ENCODE measurements around the gene ABLIM2. TPM values are rescaled to one million over a fixed set of nuclear protein-coding genes. Genes with fewer than 3 reads are reported as not detected.

ABLIM2 gene
- total and polyA plus RNA-seq, 2 experiments from 2014 or later = 1.5 to 4.3 TPM

DNA sequence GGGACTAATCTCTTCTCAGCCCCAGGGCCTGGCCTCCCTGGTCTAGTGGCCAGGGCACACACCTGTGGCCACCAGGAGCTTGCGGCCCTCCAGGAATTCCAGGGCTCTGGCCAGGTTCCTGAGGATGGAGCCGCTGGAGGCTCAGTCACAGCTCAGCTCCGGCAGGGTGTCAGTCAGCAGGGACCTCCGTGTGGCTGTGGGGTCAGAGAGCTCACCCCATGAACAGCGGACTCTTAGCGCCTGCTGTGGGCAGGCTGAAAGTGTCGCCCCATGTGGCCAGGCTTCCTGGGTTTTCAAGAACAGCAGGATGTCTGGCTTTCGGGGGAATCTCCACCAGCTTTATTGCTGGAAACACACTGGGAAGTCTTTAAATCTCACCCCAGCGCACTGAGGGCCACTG, 21.2 kb upstream of the ABLIM2 start:
- TF ChIP-seq CREB1 (CRISPR knock-in tag; IDR thresholded peaks at IDR 0.05; ENCODE audit: low read depth) = no peak
- TF ChIP-seq EZH2 (IDR thresholded peaks at IDR 0.05; ENCODE audit: low read depth, unreplicated experiment) = no peak
- no peak for TF ChIP-seq JUNB (IDR thresholded peaks at IDR 0.05; ENCODE audit: unreplicated experiment)
- TF ChIP-seq ZNF331 (CRISPR knock-in tag; IDR thresholded peaks at IDR 0.05; ENCODE audit: low read depth) = no peak
- TF ChIP-seq, protein P1, sequence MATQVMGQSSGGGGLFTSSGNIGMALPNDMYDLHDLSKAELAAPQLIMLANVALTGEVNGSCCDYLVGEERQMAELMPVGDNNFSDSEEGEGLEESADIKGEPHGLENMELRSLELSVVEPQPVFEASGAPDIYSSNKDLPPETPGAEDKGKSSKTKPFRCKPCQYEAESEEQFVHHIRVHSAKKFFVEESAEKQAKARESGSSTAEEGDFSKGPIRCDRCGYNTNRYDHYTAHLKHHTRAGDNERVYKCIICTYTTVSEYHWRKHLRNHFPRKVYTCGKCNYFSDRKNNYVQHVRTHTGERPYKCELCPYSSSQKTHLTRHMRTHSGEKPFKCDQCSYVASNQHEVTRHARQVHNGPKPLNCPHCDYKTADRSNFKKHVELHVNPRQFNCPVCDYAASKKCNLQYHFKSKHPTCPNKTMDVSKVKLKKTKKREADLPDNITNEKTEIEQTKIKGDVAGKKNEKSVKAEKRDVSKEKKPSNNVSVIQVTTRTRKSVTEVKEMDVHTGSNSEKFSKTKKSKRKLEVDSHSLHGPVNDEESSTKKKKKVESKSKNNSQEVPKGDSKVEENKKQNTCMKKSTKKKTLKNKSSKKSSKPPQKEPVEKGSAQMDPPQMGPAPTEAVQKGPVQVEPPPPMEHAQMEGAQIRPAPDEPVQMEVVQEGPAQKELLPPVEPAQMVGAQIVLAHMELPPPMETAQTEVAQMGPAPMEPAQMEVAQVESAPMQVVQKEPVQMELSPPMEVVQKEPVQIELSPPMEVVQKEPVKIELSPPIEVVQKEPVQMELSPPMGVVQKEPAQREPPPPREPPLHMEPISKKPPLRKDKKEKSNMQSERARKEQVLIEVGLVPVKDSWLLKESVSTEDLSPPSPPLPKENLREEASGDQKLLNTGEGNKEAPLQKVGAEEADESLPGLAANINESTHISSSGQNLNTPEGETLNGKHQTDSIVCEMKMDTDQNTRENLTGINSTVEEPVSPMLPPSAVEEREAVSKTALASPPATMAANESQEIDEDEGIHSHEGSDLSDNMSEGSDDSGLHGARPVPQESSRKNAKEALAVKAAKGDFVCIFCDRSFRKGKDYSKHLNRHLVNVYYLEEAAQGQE (IDR thresholded peaks at IDR 0.05; ENCODE audit: unreplicated experiment) = no peak
- TF ChIP-seq STAT1 (IDR thresholded peaks at IDR 0.05; ENCODE audit: unreplicated experiment) = no peak
- TF ChIP-seq, protein P2, sequence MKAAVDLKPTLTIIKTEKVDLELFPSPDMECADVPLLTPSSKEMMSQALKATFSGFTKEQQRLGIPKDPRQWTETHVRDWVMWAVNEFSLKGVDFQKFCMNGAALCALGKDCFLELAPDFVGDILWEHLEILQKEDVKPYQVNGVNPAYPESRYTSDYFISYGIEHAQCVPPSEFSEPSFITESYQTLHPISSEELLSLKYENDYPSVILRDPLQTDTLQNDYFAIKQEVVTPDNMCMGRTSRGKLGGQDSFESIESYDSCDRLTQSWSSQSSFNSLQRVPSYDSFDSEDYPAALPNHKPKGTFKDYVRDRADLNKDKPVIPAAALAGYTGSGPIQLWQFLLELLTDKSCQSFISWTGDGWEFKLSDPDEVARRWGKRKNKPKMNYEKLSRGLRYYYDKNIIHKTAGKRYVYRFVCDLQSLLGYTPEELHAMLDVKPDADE (IDR thresholded peaks at IDR 0.05) = no peak
- TF ChIP-seq EZH2phosphoT487 (IDR thresholded peaks at IDR 0.05; ENCODE audit: unreplicated experiment) = no peak
- TF ChIP-seq, protein P3, sequence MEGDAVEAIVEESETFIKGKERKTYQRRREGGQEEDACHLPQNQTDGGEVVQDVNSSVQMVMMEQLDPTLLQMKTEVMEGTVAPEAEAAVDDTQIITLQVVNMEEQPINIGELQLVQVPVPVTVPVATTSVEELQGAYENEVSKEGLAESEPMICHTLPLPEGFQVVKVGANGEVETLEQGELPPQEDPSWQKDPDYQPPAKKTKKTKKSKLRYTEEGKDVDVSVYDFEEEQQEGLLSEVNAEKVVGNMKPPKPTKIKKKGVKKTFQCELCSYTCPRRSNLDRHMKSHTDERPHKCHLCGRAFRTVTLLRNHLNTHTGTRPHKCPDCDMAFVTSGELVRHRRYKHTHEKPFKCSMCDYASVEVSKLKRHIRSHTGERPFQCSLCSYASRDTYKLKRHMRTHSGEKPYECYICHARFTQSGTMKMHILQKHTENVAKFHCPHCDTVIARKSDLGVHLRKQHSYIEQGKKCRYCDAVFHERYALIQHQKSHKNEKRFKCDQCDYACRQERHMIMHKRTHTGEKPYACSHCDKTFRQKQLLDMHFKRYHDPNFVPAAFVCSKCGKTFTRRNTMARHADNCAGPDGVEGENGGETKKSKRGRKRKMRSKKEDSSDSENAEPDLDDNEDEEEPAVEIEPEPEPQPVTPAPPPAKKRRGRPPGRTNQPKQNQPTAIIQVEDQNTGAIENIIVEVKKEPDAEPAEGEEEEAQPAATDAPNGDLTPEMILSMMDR (conservative IDR thresholded peaks at IDR 0.05; ENCODE audit: low read depth in 2 of 2) = no peak
- no peak for TF ChIP-seq ZNF114 (CRISPR knock-in tag; IDR thresholded peaks at IDR 0.05)
- no peak for TF ChIP-seq POLR2AphosphoS5 (IDR thresholded peaks at IDR 0.05; ENCODE audit: low read depth)
- TF ChIP-seq NANOG (IDR thresholded peaks at IDR 0.05; ENCODE audit: borderline replicate concordance) = no peak
- TF ChIP-seq, protein P4, sequence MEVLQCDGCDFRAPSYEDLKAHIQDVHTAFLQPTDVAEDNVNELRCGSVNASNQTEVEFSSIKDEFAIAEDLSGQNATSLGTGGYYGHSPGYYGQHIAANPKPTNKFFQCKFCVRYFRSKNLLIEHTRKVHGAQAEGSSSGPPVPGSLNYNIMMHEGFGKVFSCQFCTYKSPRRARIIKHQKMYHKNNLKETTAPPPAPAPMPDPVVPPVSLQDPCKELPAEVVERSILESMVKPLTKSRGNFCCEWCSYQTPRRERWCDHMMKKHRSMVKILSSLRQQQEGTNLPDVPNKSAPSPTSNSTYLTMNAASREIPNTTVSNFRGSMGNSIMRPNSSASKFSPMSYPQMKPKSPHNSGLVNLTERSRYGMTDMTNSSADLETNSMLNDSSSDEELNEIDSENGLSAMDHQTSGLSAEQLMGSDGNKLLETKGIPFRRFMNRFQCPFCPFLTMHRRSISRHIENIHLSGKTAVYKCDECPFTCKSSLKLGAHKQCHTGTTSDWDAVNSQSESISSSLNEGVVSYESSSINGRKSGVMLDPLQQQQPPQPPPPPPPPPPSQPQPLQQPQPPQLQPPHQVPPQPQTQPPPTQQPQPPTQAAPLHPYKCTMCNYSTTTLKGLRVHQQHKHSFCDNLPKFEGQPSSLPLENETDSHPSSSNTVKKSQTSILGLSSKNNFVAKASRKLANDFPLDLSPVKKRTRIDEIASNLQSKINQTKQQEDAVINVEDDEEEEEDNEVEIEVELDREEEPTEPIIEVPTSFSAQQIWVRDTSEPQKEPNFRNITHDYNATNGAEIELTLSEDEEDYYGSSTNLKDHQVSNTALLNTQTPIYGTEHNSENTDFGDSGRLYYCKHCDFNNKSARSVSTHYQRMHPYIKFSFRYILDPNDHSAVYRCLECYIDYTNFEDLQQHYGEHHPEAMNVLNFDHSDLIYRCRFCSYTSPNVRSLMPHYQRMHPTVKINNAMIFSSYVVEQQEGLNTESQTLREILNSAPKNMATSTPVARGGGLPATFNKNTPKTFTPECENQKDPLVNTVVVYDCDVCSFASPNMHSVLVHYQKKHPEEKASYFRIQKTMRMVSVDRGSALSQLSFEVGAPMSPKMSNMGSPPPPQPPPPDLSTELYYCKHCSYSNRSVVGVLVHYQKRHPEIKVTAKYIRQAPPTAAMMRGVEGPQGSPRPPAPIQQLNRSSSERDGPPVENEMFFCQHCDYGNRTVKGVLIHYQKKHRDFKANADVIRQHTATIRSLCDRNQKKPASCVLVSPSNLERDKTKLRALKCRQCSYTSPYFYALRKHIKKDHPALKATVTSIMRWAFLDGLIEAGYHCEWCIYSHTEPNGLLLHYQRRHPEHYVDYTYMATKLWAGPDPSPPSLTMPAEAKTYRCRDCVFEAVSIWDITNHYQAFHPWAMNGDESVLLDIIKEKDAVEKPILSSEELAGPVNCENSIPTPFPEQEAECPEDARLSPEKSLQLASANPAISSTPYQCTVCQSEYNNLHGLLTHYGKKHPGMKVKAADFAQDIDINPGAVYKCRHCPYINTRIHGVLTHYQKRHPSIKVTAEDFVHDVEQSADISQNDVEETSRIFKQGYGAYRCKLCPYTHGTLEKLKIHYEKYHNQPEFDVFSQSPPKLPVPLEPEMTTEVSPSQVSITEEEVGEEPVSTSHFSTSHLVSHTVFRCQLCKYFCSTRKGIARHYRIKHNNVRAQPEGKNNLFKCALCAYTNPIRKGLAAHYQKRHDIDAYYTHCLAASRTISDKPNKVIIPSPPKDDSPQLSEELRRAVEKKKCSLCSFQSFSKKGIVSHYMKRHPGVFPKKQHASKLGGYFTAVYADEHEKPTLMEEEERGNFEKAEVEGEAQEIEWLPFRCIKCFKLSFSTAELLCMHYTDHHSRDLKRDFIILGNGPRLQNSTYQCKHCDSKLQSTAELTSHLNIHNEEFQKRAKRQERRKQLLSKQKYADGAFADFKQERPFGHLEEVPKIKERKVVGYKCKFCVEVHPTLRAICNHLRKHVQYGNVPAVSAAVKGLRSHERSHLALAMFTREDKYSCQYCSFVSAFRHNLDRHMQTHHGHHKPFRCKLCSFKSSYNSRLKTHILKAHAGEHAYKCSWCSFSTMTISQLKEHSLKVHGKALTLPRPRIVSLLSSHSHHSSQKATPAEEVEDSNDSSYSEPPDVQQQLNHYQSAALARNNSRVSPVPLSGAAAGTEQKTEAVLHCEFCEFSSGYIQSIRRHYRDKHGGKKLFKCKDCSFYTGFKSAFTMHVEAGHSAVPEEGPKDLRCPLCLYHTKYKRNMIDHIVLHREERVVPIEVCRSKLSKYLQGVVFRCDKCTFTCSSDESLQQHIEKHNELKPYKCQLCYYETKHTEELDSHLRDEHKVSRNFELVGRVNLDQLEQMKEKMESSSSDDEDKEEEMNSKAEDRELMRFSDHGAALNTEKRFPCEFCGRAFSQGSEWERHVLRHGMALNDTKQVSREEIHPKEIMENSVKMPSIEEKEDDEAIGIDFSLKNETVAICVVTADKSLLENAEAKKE (CRISPR knock-in tag; IDR thresholded peaks at IDR 0.05) = no peak
- Mint-ChIP-seq H3K27me3 (ENCODE audit: insufficient read depth, low read depth, poor library complexity) (peaks cover 2% of the 10 kb centered on the region), H3K27ac (no peak overlapping the region), H3K36me3 (ENCODE audit: low read depth) (no peaks in the 10 kb centered on the region), H3K4me1 (0 out of 3 replicates have a peak, but pooled peaks cover 2% of the 10 kb centered on the region), H3K9me3 (no peaks in the 10 kb centered on the region), H3K4me3 (no peak overlapping the region)
- Histone ChIP-seq H4K20me1 (replicated peaks; ENCODE audit: insufficient read depth) (no peaks in the 10 kb centered on the region), H2AFZ (no peak overlapping the region), H3F3A (replicated peaks; ENCODE audit: low read depth) (peaks cover 7% of the 10 kb centered on the region; the same call in 1 of the 2 replicates), H3K27me3 (ENCODE audit: insufficient read depth) (no peaks in the 10 kb centered on the region), H3K4me2 (no peak overlapping the region), H3K4me1 (ENCODE audit: insufficient read depth) (no peaks in the 10 kb centered on the region), H3K79me2 (replicated peaks; ENCODE audit: insufficient read depth) (no peaks in the 10 kb centered on the region), H3K4me3 (no peak overlapping the region), H3K27ac (ENCODE audit: low read depth) (no peak overlapping the region), H3K36me3 (ENCODE audit: insufficient read depth) (no peaks in the 10 kb centered on the region), H3K9me2 (ENCODE audit: insufficient read depth) (no peaks in the 10 kb centered on the region)
- DNase-seq (ENCODE audit: low spot score) (no peak), ATAC-seq (no peak)
